HepG2 (cell line): ENCODE measurements around the gene HAO2. TPM values are rescaled to one million over a fixed set of nuclear protein-coding genes. Genes with fewer than 3 reads are reported as not detected.

Experiments
- ATAC-seq: fragments of 200-7000 bp; cut with Tn5 transposase; 3 replicates; pipeline ENCODE4 v1.9.1; 2020; ENCODE audit warnings: mild to moderate bottlenecking, moderate library complexity
- BruUV-seq: library from RNA; stranded (reverse); fragments of 400-500 nt; replicated peaks from 2 replicates; lab custom pipeline; 2021; lab: Mats Ljungman, UMichigan
- CTCF ChIA-PET: fragments of 300-600 bp; formaldehyde crosslinking; extraction: SDS; loops from one replicate; lab custom pipeline; 2021; ENCODE audit warnings: low total read pairs, inconsistent platforms, low intra/inter-chr PET ratio; lab: Yijun Ruan, JAX
- POLR2A ChIA-PET: fragments of 350-600 bp; sonication (Branson Sonifier 250); formaldehyde crosslinking; loops from one replicate; lab custom pipeline; 2020; ENCODE audit warnings: antibody characterized with exemption, inconsistent platforms; lab: Yijun Ruan, JAX
- DNase-seq: peaks from one replicate; pipeline ENCODE4 v3.0.0-alpha.2; 2015; ENCODE audit warnings: low spot score
- FAIRE-seq: peaks from 3 replicates; lab custom pipeline; 2011; peaks lifted over from hg19 to GRCh38; lab: Jason Lieb, UNC
- H2AFZ ChIP-seq: one replicate; pipeline ENCODE4 v1.6.1; 2011; ENCODE audit warnings: low read length, inconsistent platforms
- H3K27ac ChIP-seq: fragments of 300-600 bp; 3 replicates; pipeline ENCODE4 v1.8.0; 2011; ENCODE audit warnings: mixed run types, mild to moderate bottlenecking, mixed read lengths, low read length, inconsistent platforms; ENCODE audit not compliant: insufficient read depth; ENCODE audit errors: extremely low read length
- H3K27me3 ChIP-seq, 2 experiments: fragments of 200-600 bp in 1 of 2; 2 replicates in 1 of 2; 3 replicates in 1 of 2; pipeline versions ENCODE4 v1.6.0 to v1.8.0; 2011; ENCODE audit warnings: low read length in 2 of 2, mild to moderate bottlenecking in 2 of 2, moderate library complexity in 2 of 2, inconsistent platforms in 1 of 2; ENCODE audit not compliant: insufficient read depth in 2 of 2, control insufficient read depth in 1 of 2
- H3K36me3 ChIP-seq, 2 experiments: fragments of 200-600 bp in 1 of 2; replicated peaks in 1 of 2; 2 replicates in 1 of 2; 3 replicates in 1 of 2; pipeline versions ENCODE4 v1.5.1 to v1.8.0; 2011; ENCODE audit warnings: low read length in 2 of 2, inconsistent platforms in 1 of 2; ENCODE audit not compliant: insufficient read depth in 2 of 2, control insufficient read depth in 1 of 2
- H3K4me1 ChIP-seq: 2 replicates; pipeline ENCODE4 v1.5.1; 2012; ENCODE audit warnings: low read length, inconsistent platforms; ENCODE audit not compliant: insufficient read depth
- H3K4me2 ChIP-seq: 2 replicates; pipeline ENCODE4 v1.6.0; 2011; ENCODE audit warnings: low read depth, low read length, inconsistent platforms
- H3K4me3 ChIP-seq, 3 experiments: fragments of 200-600 bp in 1 of 3; sonication (generic), shearing (Covaris generic) in 1 of 3; replicated peaks in 1 of 3; 2 replicates each; pipeline ENCODE4 v1.5.1; 2011 to 2016; ENCODE audit warnings: low read length in 3 of 3, inconsistent platforms in 2 of 3, low read depth in 2 of 3, mild to moderate bottlenecking in 2 of 3, control low read depth in 1 of 3, mixed read lengths in 1 of 3; ENCODE audit not compliant: insufficient read depth in 1 of 3
- H3K79me2 ChIP-seq: one replicate; pipeline ENCODE4 v1.6.1; 2011; ENCODE audit warnings: low read length, inconsistent platforms; ENCODE audit not compliant: insufficient read depth
- H3K9ac ChIP-seq: 2 replicates; pipeline ENCODE4 v1.6.0; 2011; ENCODE audit warnings: mild to moderate bottlenecking, low read depth, low read length, inconsistent platforms; ENCODE audit not compliant: insufficient read depth
- H3K9me3 ChIP-seq: 2 replicates; pipeline ENCODE4 v1.5.1; 2012; ENCODE audit warnings: mild to moderate bottlenecking, low read length
- H4K20me1 ChIP-seq: 2 replicates; pipeline ENCODE4 v1.6.0; 2011; ENCODE audit warnings: inconsistent platforms, mild to moderate bottlenecking, low read length, moderate library complexity; ENCODE audit not compliant: insufficient read depth
- MAF1 ChIP-seq: sonication (generic); formaldehyde crosslinking; IDR thresholded peaks from 2 replicates; pipeline ENCODE4 v1.5.0; 2020; ENCODE audit warnings: missing genetic modification reagents, borderline replicate concordance
- TFAP4 ChIP-seq: sonication (generic); IDR thresholded peaks from 2 replicates; pipeline ENCODE4 v1.6.1; 2016; ENCODE audit warnings: low read depth, borderline replicate concordance
- U2AF2 ChIP-seq: fragments of 200-400 bp; formaldehyde crosslinking; IDR thresholded peaks from 2 replicates; pipeline ENCODE4 v1.6.1; 2017; ENCODE audit warnings: low read depth, mild to moderate bottlenecking, low read length
- ZNF703 ChIP-seq: sonication (generic); formaldehyde crosslinking; IDR thresholded peaks from 2 replicates; pipeline ENCODE4 v1.5.1; 2020; ENCODE audit warnings: missing genetic modification reagents, mild to moderate bottlenecking, moderate library complexity, borderline replicate concordance
- ZNF782 ChIP-seq: sonication (generic); formaldehyde crosslinking; IDR thresholded peaks from 2 replicates; pipeline ENCODE4 v1.4.0; 2020; ENCODE audit warnings: missing genetic modification reagents, mild to moderate bottlenecking, borderline replicate concordance
- ZNF792 ChIP-seq: IDR thresholded peaks from 2 replicates; pipeline ENCODE4 v1.6.1; 2016
- WGBS: methylation state at CpG from one replicate; pipeline ENCODE4 v1.1.6; 2017; ENCODE audit warnings: low lambda C conversion rate; 5-methylcytosine and 5-hydroxymethylcytosine counted together
- in situ Hi-C: cut with HindIII; loops from 2 replicates; pipeline ENCODE4 v1.10.0; 2017; ENCODE audit warnings: low pct_unique_long_range_greater_than_20kb; ENCODE audit not compliant: extremely low pct_ligation_motif_present
- intact Hi-C: fragments of 100-400 bp; cut with micrococcal nuclease; formaldehyde crosslinking; loops from one replicate; pipeline ENCODE4 v1.10.0; 2022; ENCODE audit not compliant: unreplicated experiment
- polyA plus RNA-seq, 8 experiments: library from polyadenylated mRNA; depleted of rRNA in 3 of 8; stranded (reverse) in 7 of 8; unstranded in 1 of 8; fragments of >200 nt; fragmentation: Illumina TruSeq in 4 of 8; extraction: Trizol in 4 of 8; gene quantifications; 2 replicates each; pipeline versions ENCODE4 v1.2.1 to v1.2.3, GENCODE V29; 2011 to 2016; ENCODE audit warnings: low read depth in 4 of 8, missing spikeins in 1 of 8, mixed read lengths in 1 of 8; ENCODE audit not compliant: insufficient read depth in 1 of 8
- total RNA-seq, 5 experiments: library from RNA; depleted of rRNA; stranded (reverse); fragments of >200 nt; fragmentation: Illumina TruSeq; extraction: Trizol; gene quantifications; 2 replicates each; pipeline ENCODE4 v1.2.3, GENCODE V29; 2016; ENCODE audit warnings: low read depth in 1 of 5
- TF ChIP-seq, protein P1 (sequence below): sonication (generic); formaldehyde crosslinking; IDR thresholded peaks from 2 replicates; pipeline ENCODE4 v1.5.0; 2020; ENCODE audit warnings: missing genetic modification reagents, mild to moderate bottlenecking, borderline replicate concordance

The HAO2 gene
- total and polyA plus RNA-seq, 2 of the 13 experiments (the other 11 are each of a cell fraction or from before 2014, with no cell fraction given) = 0.05 to 0.09 TPM

GRCh38 chr1:119351997-119352396, 16.6 kb upstream of the HAO2 start (continued):
- TF ChIP-seq, protein P1, sequence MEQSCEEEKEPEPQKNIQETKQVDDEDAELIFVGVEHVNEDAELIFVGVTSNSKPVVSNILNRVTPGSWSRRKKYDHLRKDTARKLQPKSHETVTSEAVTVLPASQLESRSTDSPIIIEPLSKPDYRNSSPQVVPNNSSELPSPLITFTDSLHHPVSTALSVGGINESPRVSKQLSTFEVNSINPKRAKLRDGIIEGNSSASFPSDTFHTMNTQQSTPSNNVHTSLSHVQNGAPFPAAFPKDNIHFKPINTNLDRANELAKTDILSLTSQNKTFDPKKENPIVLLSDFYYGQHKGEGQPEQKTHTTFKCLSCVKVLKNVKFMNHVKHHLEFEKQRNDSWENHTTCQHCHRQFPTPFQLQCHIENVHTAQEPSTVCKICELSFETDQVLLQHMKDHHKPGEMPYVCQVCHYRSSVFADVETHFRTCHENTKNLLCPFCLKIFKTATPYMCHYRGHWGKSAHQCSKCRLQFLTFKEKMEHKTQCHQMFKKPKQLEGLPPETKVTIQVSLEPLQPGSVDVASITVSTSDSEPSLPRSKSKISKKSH = no peak
- no peak for TF ChIP-seq TFAP4

DNA sequence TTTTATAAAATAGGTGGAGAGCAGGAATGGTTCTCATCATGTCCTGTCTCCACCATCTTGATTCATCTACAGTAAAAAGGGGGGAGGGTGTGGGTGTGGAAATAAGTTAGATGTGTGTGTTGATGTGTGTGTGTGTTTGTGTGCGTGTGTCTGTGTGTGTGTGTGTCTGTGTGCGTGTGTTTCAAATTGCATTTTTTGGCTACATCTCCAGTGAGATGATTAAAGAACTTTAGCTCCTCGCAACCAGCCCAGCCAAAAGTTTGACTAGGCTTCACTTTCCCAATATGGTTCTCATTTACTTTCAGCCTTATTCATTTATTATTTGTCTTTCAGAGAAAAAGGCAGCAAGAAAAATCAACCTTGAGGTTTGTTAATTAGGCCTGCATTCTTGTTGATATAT, 14.7 kb upstream of the HAO2 start:
- ChIA-PET CTCF (no interaction called here), POLR2A (no interaction called here)
- Histone ChIP-seq H4K20me1 (no peaks in the 10 kb centered on the region), H2AFZ (no peak overlapping the region), H3K9me3 (no peaks in the 10 kb centered on the region), H3K4me3 (no peak overlapping the region), H3K9ac (no peak overlapping the region), H3K4me1 (peaks cover 22% of the 10 kb centered on the region), H3K27ac (no peak overlapping the region), H3K27me3 (no peaks in the 10 kb centered on the region), H3K79me2 (no peaks in the 10 kb centered on the region), H3K36me3 (no peaks in the 10 kb centered on the region), H3K4me2 (no peak overlapping the region)
- intact Hi-C loops = no loop called here
- DNase-seq = no peak
- no peak for ATAC-seq
- WGBS = 97% methylated on average over 3 of the region's 3 CpGs
- in situ Hi-C loops = no loop called here
- TF ChIP-seq U2AF2 (no peak), ZNF782 (CRISPR knock-in tag) (no peak), ZNF703 (CRISPR knock-in tag) (no peak), MAF1 (no peak), ZNF792 (CRISPR knock-in tag) (no peak)
- BruUV-seq = no TSS peak
- FAIRE-seq = no peak
